Heart left ventricle (tissue), 16 donors: ENCODE data around the gene GNAI2. TPM values are rescaled to one million over a fixed set of nuclear protein-coding genes. Genes with fewer than 3 reads are reported as not detected.
"Not testable (repeated sequence)": the region's sequence is repeated elsewhere in the genome, so short reads cannot be mapped to it uniquely, and the experiment has no call there.

Source experiments
- ATAC-seq, 4 donors: fragments of 200-7000 bp; cut with Tn5 transposase; one replicate each; pipeline ENCODE4 v1.9.1; 2020 to 2022; ENCODE audit warnings: moderate library complexity in 4 of 4, mild to moderate bottlenecking in 3 of 4, moderate number of reproducible peaks in 1 of 4
- DNase-seq, 5 donors: peaks; one replicate each; pipeline ENCODE4 v3.0.0-alpha.2; 2020
- H3K27ac ChIP-seq, 12 donors: fragments of 200-600 bp; sonication (generic) in 4 of 12; one replicate each; pipeline versions ENCODE4 v1.5.0 to v1.8.0; 2016 to 2022; ENCODE audit warnings: mild to moderate bottlenecking in 2 of 12
- H3K27me3 ChIP-seq, 9 donors: fragments of 200-600 bp; sonication (generic) in 2 of 9; one replicate each; pipeline versions ENCODE4 v1.5.1 to v1.8.0; 2016 to 2022; ENCODE audit warnings: mild to moderate bottlenecking in 3 of 9
- H3K36me3 ChIP-seq, 9 donors: fragments of 200-600 bp; sonication (generic) in 2 of 9; one replicate each; pipeline versions ENCODE4 v1.5.0 to v1.8.0; 2018 to 2022; ENCODE audit warnings: mild to moderate bottlenecking in 2 of 9
- H3K4me1 ChIP-seq, 12 donors: fragments of 200-600 bp; sonication (generic) in 4 of 12; one replicate each; pipeline versions ENCODE4 v1.5.0 to v1.8.0; 2016 to 2022; ENCODE audit warnings: mild to moderate bottlenecking in 3 of 12
- H3K4me3 ChIP-seq, 12 donors: fragments of 200-600 bp; sonication (generic) in 4 of 12; one replicate each; pipeline versions ENCODE4 v1.5.0 to v1.8.0; 2017 to 2022; ENCODE audit warnings: mild to moderate bottlenecking in 9 of 12, moderate library complexity in 4 of 12
- H3K9me3 ChIP-seq, 12 donors: fragments of 200-600 bp; sonication (generic) in 4 of 12; one replicate each; pipeline versions ENCODE4 v1.5.0 to v1.8.0; 2016 to 2022; ENCODE audit warnings: mild to moderate bottlenecking in 1 of 12
- CTCF ChIP-seq, 12 donors: fragments of 200-600 bp; sonication (generic) in 4 of 12; IDR thresholded peaks; one replicate each; pipeline versions ENCODE4 v1.5.0 to v1.8.0; 2018 to 2022; ENCODE audit warnings: antibody characterized with exemption in 12 of 12, mild to moderate bottlenecking in 5 of 12
- POLR2A ChIP-seq, 2 donors: fragments of 450-650 bp; IDR thresholded peaks; one replicate each; pipeline ENCODE4 v1.6.1; 2017; ENCODE audit warnings: antibody characterized with exemption in 2 of 2, mild to moderate bottlenecking in 2 of 2, moderate library complexity in 2 of 2
- WGBS, 4 donors: extraction: QIAGEN DNeasy Blood & Tissue Kit in 2 of 4; methylation state at CpG; one replicate each; pipeline versions ENCODE4 v1.1.5 to v1.1.7; 2013 to 2018; 5-methylcytosine and 5-hydroxymethylcytosine counted together
- intact Hi-C, 10 donors: fragments of 100-400 bp; cut with DNase I; formaldehyde crosslinking; loops; one replicate each; pipeline versions ENCODE4 v1.11.1 to v1.14.2; 2022
- polyA plus RNA-seq, 2 donors: library from polyadenylated mRNA; stranded (reverse); fragments of 200-250 nt; gene quantifications; one replicate each; pipeline ENCODE4 v1.2.3, GENCODE V29; 2013
- total RNA-seq, 9 donors: library from RNA; depleted of rRNA in 2 of 9; stranded (reverse); fragments of >200 nt in 2 of 9; fragmentation: NEBNext Ultra II Directional in 3 of 9; extraction: Animal tissue kit (Norgen Biotek cat#: 25700) in 3 of 9; gene quantifications; one replicate each; pipeline versions ENCODE4 v1.1.0 to v1.2.4, GENCODE V29; 2016 to 2023
- donor health status: ischemic (EF 13 %, LVEDD 7.1; RV severe dilation, severe dysfunction).
- donor health status: healthy with polysubstance abuse.
- donor health status: DM: no; HTN: yes; CAD: no.
- donor health status: DM: no; HTN: no; CAD: no.
- donor health status: ischemic (EF 25% LVEDD 6.9; RV normal size, moderate dysfunction).
- donor health status: ischemic (EF 25% LVEDD 5.7; RV mildly dilated, moderate dysfunction).
- donor health status: healthy.
- donor health status: DM: yes; HTN: yes; CAD: no.
- donor health status: ischemic (EF 35%, LVEDD 5.7; RV mildly dilated, moderate dysfunction).
- donor health status: nonischemic (EF 11% LVEDD 7.7; RV severe dilation, severe dysfunction).
- donor health status: DM: yes; HTN: yes; CAD: no.
- donor health status: PGD.
- donor health status: ischemic (EF 29% LVEDD 5.4; RV normal size, mild dysfunction).
- donor health status: nonischemic (EF 23%, LVEDD 6.1; RV moderate dilation, normal function).

The GNAI2 gene
- total and polyA plus RNA-seq, 11 donors, result 93.2 to 365 (median 140) TPM

GRCh38 chr3:50279255-50280016 is 43.4 kb downstream of the GNAI2 start:
- H3K27ac ChIP-seq, result peak overlapping the region; percentile 36 to 94 (median 84)
- peak overlapping the region in 11 of 12 donors; percentile 9 to 53 (median 43) for H3K4me3 ChIP-seq
- H3K4me1 ChIP-seq, result peaks cover 0 to 41% (median 14%) of the 10 kb centered on the region in 12 donors
- ATAC-seq, result peak; percentile 18 to 55 (median 21)
- intact Hi-C loops, result loop anchor here in 4 of 10 donors (10.0 kb wide), 2 partner anchors 45 to 155 kb away; partner anchors contain the start of genes HYAL2 (in 2 of the 4) and TUSC2 (in 2 of the 4)
- 57 to 70% (median 63%) methylated on average over 8 of the region's 8 CpGs for WGBS, 4 donors
- no peak for TF ChIP-seq CTCF (IDR thresholded peaks at IDR 0.05)
- no peak for TF ChIP-seq POLR2A (IDR thresholded peaks at IDR 0.05)
- DNase-seq, result no peak
- H3K9me3 ChIP-seq, result no peaks in the 10 kb centered on the region
- peaks cover 0 to 27% (median 5%) of the 10 kb centered on the region in 9 donors for H3K27me3 ChIP-seq
- no peaks in the 10 kb centered on the region for H3K36me3 ChIP-seq

- 86 to 95% (median 89%) methylated on average over 6 of the region's 6 CpGs for WGBS, 4 donors
- H3K4me1 ChIP-seq, result peaks cover 0 to 50% (median 19%) of the 10 kb centered on the region in 12 donors
These were observed 48.1 kb downstream of the GNAI2 start for GRCh38 chr3:50284121-50284520.

GRCh38 chr3:50286322-50287227 is 50.6 kb downstream of the GNAI2 start:
- WGBS, 4 donors, result 81 to 84% (median 83%) methylated on average over 26 to 28 of the region's 28 CpGs
- intact Hi-C loops, result no loop called here
- Histone ChIP-seq H3K27me3 (no peaks in the 10 kb centered on the region), H3K27ac (peak overlapping the region; percentile 28 to 87 (median 76)), H3K36me3 (peaks cover 3 to 45% (median 31%) of the 10 kb centered on the region in 9 donors), H3K4me3 (no peak overlapping the region), H3K4me1 (peaks cover 4 to 54% (median 28%) of the 10 kb centered on the region in 12 donors), H3K9me3 (no peaks in the 10 kb centered on the region)
- TF ChIP-seq POLR2A (IDR thresholded peaks at IDR 0.05) (no peak), CTCF (IDR thresholded peaks at IDR 0.05) (no peak)
- peak in 2 of 5 donors; percentile 22 to 55 for DNase-seq
- ATAC-seq, result peak in 1 of 4 donors; percentile 1

More at GRCh38 chr3:50284121-50284520, 48.1 kb downstream of the GNAI2 start:
- DNase-seq, intact Hi-C loops, H3K9me3 ChIP-seq, ATAC-seq, H3K27me3 ChIP-seq, H3K27ac ChIP-seq, H3K4me3 ChIP-seq: not testable (repeated sequence)
- H3K36me3 ChIP-seq, result peaks cover 0 to 30% (median 21%) of the 10 kb centered on the region in 9 donors

GRCh38 chr3:50287262-50287661 is 51.3 kb downstream of the GNAI2 start:
- WGBS, 4 donors, result 46 to 65% (median 48%) methylated on average over 1 of the region's 1 CpG; no CpG with 5 or more reads in 1 of the 4 donors
- H3K27ac ChIP-seq, result peak overlapping the region; percentile 28 to 87 (median 76)
- DNase-seq (peak; percentile 54 to 85 (median 70)), ATAC-seq (peak; percentile 35 to 74 (median 55))
- peaks cover 4 to 53% (median 29%) of the 10 kb centered on the region in 12 donors for H3K4me1 ChIP-seq
- H3K9me3 ChIP-seq, result no peaks in the 10 kb centered on the region
- no peak for TF ChIP-seq CTCF (IDR thresholded peaks at IDR 0.05)
- no peak for TF ChIP-seq POLR2A (IDR thresholded peaks at IDR 0.05)
- peaks cover 3 to 45% (median 31%) of the 10 kb centered on the region in 9 donors for H3K36me3 ChIP-seq
- intact Hi-C loops, result no loop called here
- no peaks in the 10 kb centered on the region for H3K27me3 ChIP-seq
- no peak overlapping the region for H3K4me3 ChIP-seq
